LNCaP clone FGC (cell line): Measurements from ENCODE around the gene SLC6A13.

Source experiments
- DNase-seq: peaks from one replicate; pipeline ENCODE4 v3.0.0-alpha.2; 2011; ENCODE audit warnings: low read depth
- H3K4me3 ChIP-seq: 2 replicates; pipeline ENCODE4 v1.5.1; 2011; ENCODE audit warnings: mild to moderate bottlenecking, low read depth, low read length, control low read depth
- CTCF ChIP-seq: IDR thresholded peaks from 2 replicates; pipeline ENCODE4 v1.5.1; 2012; ENCODE audit warnings: mild to moderate bottlenecking; ENCODE audit not compliant: control insufficient read depth, insufficient read depth; ENCODE audit errors: extremely low read depth

The SLC6A13 gene

GRCh38 chr12:293199-293598, 30.6 kb upstream of the SLC6A13 start:
- no peak for DNase-seq
- no peak overlapping the region for H3K4me3 ChIP-seq
- TF ChIP-seq CTCF: no peak

DNA sequence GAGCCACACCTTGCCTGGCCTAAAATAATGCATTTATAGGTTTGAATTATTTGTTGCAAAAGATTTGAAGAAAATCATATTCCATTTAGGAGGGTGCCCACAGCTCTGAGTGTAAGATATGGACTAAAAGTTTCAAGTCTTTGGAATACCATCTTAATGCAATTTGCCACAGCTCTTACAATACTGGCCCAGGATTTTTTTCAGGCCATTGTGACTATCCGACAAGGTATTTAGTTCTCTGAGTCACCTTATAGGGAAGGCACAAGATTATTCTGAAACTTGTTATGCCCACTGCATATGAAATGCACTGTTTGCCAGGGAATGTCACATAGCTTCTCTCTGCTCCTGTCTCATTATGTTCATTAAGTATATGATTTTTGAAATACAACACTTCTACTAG, 29.6 kb upstream of the SLC6A13 start:
- H3K4me3 ChIP-seq: no peak overlapping the region
- no peak for TF ChIP-seq CTCF
- DNase-seq: no peak

DNA sequence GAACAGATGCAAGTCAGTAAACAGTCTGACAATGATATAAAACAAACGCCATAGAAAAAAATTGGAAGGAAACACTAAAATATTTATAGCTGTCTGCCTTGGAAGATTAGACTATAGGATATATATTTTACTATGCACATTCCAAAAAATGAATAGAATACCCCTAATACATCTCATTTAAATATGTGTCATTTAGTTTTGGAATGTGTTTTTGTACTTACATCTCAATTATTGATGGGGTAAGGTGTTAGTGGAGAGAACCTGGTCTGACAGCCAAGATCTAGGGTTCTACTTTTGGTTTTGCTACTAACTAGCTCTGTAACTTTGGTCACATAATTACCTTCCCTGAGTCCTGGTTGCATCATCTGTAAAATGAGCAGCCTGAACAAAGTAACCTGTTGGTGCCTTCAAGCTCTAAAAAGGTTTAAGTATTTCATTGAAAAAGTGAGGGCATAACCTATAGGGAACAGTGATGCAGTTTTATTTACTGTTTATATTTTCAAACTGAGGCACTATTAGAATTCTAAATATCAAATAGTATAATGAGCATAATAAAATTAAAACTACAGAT, 28.6 kb upstream of the SLC6A13 start:
- no peak for TF ChIP-seq CTCF
- DNase-seq: no peak
- no peak overlapping the region for H3K4me3 ChIP-seq

- TF ChIP-seq CTCF: no peak
- DNase-seq: no peak
- H3K4me3 ChIP-seq: no peak overlapping the region
Observed at GRCh38 chr12:288687-289086, 26.1 kb upstream of the SLC6A13 start.

DNA sequence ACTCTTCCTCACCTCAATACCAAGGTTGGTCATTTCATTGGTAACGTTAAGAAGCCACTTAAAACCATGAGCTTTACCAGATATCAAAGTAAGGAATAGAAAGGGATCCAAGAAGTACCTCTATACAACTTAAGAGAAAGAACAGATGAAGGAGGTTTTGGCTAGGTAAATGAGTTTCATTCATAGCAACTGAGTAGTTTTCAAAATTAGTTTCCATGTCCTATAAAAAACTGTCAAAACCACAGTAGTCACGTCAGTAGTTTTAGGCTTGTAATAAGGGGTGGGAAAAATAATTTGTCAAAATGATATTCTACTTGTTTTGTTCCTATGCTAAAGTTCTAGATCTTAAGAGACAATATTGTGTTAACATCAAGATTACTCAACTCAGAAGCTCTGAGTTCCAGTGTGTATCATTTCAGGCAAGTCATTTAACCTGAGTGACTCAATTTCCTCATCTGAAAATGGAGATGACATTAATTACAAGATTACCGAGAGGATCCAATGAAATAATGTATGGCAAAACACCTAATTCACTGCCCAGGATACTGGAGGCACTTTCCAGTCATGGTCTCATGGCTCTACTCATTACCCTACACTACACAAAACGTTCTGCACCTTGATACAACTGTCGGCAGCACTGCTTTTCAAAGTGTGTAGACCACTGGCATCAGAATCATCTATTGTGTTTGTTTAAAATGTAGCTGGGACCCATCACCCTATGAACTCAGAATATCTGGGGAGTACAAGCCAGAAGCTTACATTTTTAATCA, 24.1 kb upstream of the SLC6A13 start:
- DNase-seq: no peak
- no peak for TF ChIP-seq CTCF
- H3K4me3 ChIP-seq: no peak overlapping the region

DNA sequence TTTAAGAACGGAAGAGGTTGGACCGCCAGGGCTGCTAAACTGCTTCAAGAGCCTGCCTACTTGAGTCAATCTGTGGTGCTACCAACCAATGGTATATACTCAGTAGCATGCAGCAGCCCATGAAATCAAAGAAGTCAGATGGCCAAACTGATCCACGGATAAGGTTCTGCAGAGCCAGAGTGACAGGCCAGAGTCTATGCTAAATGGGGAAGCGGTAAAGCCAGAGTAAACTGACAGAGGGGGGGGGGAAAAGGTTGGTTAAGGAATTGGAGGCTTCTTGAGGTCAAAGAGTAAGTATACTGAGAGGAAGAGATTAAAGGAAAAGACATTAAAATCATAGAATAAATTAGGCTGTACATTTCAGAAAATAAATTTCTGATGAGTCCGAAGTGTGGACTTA, 15.4 kb upstream of the SLC6A13 start:
- no peak for TF ChIP-seq CTCF
- H3K4me3 ChIP-seq: no peak overlapping the region
- DNase-seq: no peak

DNA sequence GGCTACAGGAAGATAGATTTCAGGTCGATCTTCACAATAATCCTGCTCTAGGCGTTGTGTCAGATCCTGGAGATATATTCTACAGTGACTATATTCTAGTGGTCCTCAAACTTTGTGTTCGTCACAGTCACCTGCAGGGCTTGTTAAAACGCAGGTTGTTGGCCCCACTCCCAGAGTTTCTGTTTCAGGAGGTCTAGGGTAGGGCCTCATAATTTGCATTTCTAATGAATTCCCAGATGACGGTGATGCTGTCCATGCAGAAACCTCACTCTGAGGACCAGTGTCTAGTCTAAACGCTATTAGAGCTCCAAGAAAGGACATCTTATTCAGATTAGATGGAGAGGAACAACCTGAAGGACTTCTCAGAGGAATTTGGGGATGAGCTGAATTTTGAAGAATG, 13.2 kb upstream of the SLC6A13 start:
- DNase-seq: no peak
- TF ChIP-seq CTCF: no peak
- H3K4me3 ChIP-seq: no peak overlapping the region
